Measurements from ENCODE around the gene TYW3.

Gene TYW3

GRCh38 chr1:74697832-74698231 lies 35.1 kb upstream of the TYW3 start:
- no peaks in the 10 kb centered on the region for H3K27me3 ChIP-seq (ENCODE audit: insufficient read depth, low read depth)

GRCh38 chr1:74699331-74699730 lies 33.6 kb upstream of the TYW3 start:
- no peak for TF ChIP-seq CTCF (conservative IDR thresholded peaks at IDR 0.05; ENCODE audit: low read depth, low read length)
- Histone ChIP-seq H3K27ac (no peak overlapping the region), H2AFZ (ENCODE audit: low read depth) (no peak overlapping the region), H3K9ac (no peak overlapping the region), H3K4me2 (no peak overlapping the region), H3K4me3 (IDR thresholded peaks at IDR 0.05; ENCODE audit: insufficient read depth, low read depth, low read length) (no peak overlapping the region), H3K36me3 (ENCODE audit: insufficient read depth) (no peaks in the 10 kb centered on the region), H3K79me2 (ENCODE audit: insufficient read depth, low read depth) (no peaks in the 10 kb centered on the region), H3K27me3 (ENCODE audit: insufficient read depth, low read depth) (no peaks in the 10 kb centered on the region), H4K20me1 (ENCODE audit: insufficient read depth) (no peaks in the 10 kb centered on the region), H3K4me1 (ENCODE audit: low read depth, poor library complexity, severe bottlenecking) (peaks cover 10% of the 10 kb centered on the region)

More at GRCh38 chr1:74697832-74698231, 35.1 kb upstream of the TYW3 start:
- H3K4me2 ChIP-seq: no peak overlapping the region
- no peak overlapping the region for H3K27ac ChIP-seq
- H3K4me1 ChIP-seq (ENCODE audit: low read depth, poor library complexity, severe bottlenecking): peaks cover 6% of the 10 kb centered on the region
- H3K79me2 ChIP-seq (ENCODE audit: insufficient read depth, low read depth): no peaks in the 10 kb centered on the region
- H3K9ac ChIP-seq: no peak overlapping the region
- H4K20me1 ChIP-seq (ENCODE audit: insufficient read depth): no peaks in the 10 kb centered on the region
- no peak for TF ChIP-seq CTCF (conservative IDR thresholded peaks at IDR 0.05; ENCODE audit: low read depth, low read length)
- H3K4me3 ChIP-seq (IDR thresholded peaks at IDR 0.05; ENCODE audit: insufficient read depth, low read depth, low read length): no peak overlapping the region
- no peaks in the 10 kb centered on the region for H3K36me3 ChIP-seq (ENCODE audit: insufficient read depth)
- no peak overlapping the region for H2AFZ ChIP-seq (ENCODE audit: low read depth)

GRCh38 chr1:74703386-74704182 lies 29.4 kb upstream of the TYW3 start:
- no peak overlapping the region for H3K4me2 ChIP-seq
- TF ChIP-seq CTCF (conservative IDR thresholded peaks at IDR 0.05; ENCODE audit: low read depth, low read length): no peak
- H4K20me1 ChIP-seq (ENCODE audit: insufficient read depth): no peaks in the 10 kb centered on the region

GRCh38 chr1:74712881-74713280 lies 20.1 kb upstream of the TYW3 start:
- Histone ChIP-seq H3K27me3 (ENCODE audit: insufficient read depth, low read depth) (no peaks in the 10 kb centered on the region), H4K20me1 (ENCODE audit: insufficient read depth) (no peaks in the 10 kb centered on the region), H3K4me3 (IDR thresholded peaks at IDR 0.05; ENCODE audit: insufficient read depth, low read depth, low read length) (no peak overlapping the region), H3K4me2 (no peak overlapping the region), H3K4me1 (ENCODE audit: low read depth, poor library complexity, severe bottlenecking) (peaks cover 8% of the 10 kb centered on the region), H2AFZ (ENCODE audit: low read depth) (no peak overlapping the region), H3K9ac (no peak overlapping the region), H3K36me3 (ENCODE audit: insufficient read depth) (no peaks in the 10 kb centered on the region), H3K27ac (no peak overlapping the region), H3K79me2 (ENCODE audit: insufficient read depth, low read depth) (no peaks in the 10 kb centered on the region)
- no peak for TF ChIP-seq CTCF (conservative IDR thresholded peaks at IDR 0.05; ENCODE audit: low read depth, low read length)

More at GRCh38 chr1:74703386-74704182, 29.4 kb upstream of the TYW3 start:
- no peaks in the 10 kb centered on the region for H3K79me2 ChIP-seq (ENCODE audit: insufficient read depth, low read depth)
- H3K36me3 ChIP-seq (ENCODE audit: insufficient read depth): no peaks in the 10 kb centered on the region
- H3K9ac ChIP-seq: no peak overlapping the region
- no peak overlapping the region for H2AFZ ChIP-seq (ENCODE audit: low read depth)
- H3K27ac ChIP-seq: no peak overlapping the region
- peaks cover 10% of the 10 kb centered on the region for H3K4me1 ChIP-seq (ENCODE audit: low read depth, poor library complexity, severe bottlenecking)
- H3K27me3 ChIP-seq (ENCODE audit: insufficient read depth, low read depth): no peaks in the 10 kb centered on the region
- no peak overlapping the region for H3K4me3 ChIP-seq (IDR thresholded peaks at IDR 0.05; ENCODE audit: insufficient read depth, low read depth, low read length)
